GM19193 (cell line): ENCODE results near the gene DUSP22.

Experiments used
- POLR2A ChIP-seq: IDR thresholded peaks from 4 replicates; pipeline ENCODE4 v1.6.1; 2011; ENCODE audit not compliant: insufficient read depth, insufficient read length; ENCODE audit errors: extremely low read depth

Gene DUSP22

GRCh38 chr6:273551-274058 lies 18.7 kb upstream of the DUSP22 start:
- TF ChIP-seq POLR2A: no peak

- TF ChIP-seq POLR2A: no peak
Measured at GRCh38 chr6:277746-278145, 14.5 kb upstream of the DUSP22 start.

GRCh38 chr6:278494-278893 lies 13.8 kb upstream of the DUSP22 start:
- TF ChIP-seq POLR2A: no peak

GRCh38 chr6:279341-280029 lies 12.8 kb upstream of the DUSP22 start:
- TF ChIP-seq POLR2A: no peak

GRCh38 chr6:280775-281468 lies 11.4 kb upstream of the DUSP22 start:
- TF ChIP-seq POLR2A: no peak

GRCh38 chr6:281469-282103 lies 10.7 kb upstream of the DUSP22 start:
- TF ChIP-seq POLR2A: no peak

GRCh38 chr6:282177-282866 lies 10.0 kb upstream of the DUSP22 start:
- TF ChIP-seq POLR2A: no peak

GRCh38 chr6:282867-283416 lies 9.3 kb upstream of the DUSP22 start:
- TF ChIP-seq POLR2A: no peak

GRCh38 chr6:284486-284885 lies 7.8 kb upstream of the DUSP22 start:
- TF ChIP-seq POLR2A: no peak

GRCh38 chr6:285030-285771 lies 7.1 kb upstream of the DUSP22 start:
- TF ChIP-seq POLR2A: no peak

- TF ChIP-seq POLR2A: peak; percentile 36
Measured at GRCh38 chr6:286681-287488, 5.4 kb upstream of the DUSP22 start.

GRCh38 chr6:287489-287860 lies 4.8 kb upstream of the DUSP22 start:
- no peak for TF ChIP-seq POLR2A

- no peak for TF ChIP-seq POLR2A
Measured at GRCh38 chr6:288866-289265, 3.4 kb upstream of the DUSP22 start.
